Neuron (in vitro differentiated cells): ENCODE results near the gene ATG10.
A peak's percentile ranks its signal among the peaks of the same experiment; 100 is the strongest.

Experiments used
- H2AFZ ChIP-seq: one replicate; pipeline ENCODE4 v1.6.1; 2013; ENCODE audit warnings: low read depth, mild to moderate bottlenecking, inconsistent platforms, low read length, moderate library complexity
- H3K27me3 ChIP-seq: one replicate; pipeline ENCODE4 v1.6.1; 2013; ENCODE audit warnings: low read length; ENCODE audit not compliant: insufficient read depth
- H3K36me3 ChIP-seq: one replicate; pipeline ENCODE4 v1.6.1; 2013; ENCODE audit warnings: low read length; ENCODE audit not compliant: insufficient read depth
- H3K4me1 ChIP-seq: one replicate; pipeline ENCODE4 v1.6.1; 2013; ENCODE audit warnings: low read length; ENCODE audit not compliant: insufficient read depth
- H3K4me3 ChIP-seq: 2 replicates; pipeline ENCODE4 v1.5.1; 2013; ENCODE audit warnings: mild to moderate bottlenecking, low read length, moderate library complexity
- H3K9me3 ChIP-seq: one replicate; pipeline ENCODE4 v1.6.1; 2013; ENCODE audit warnings: low read length

The ATG10 gene

GRCh38 chr5:82154776-82155175, 183.0 kb downstream of the ATG10 start:
- Histone ChIP-seq H3K4me1 (no peaks in the 10 kb centered on the region), H2AFZ (no peak overlapping the region), H3K9me3 (no peaks in the 10 kb centered on the region), H3K4me3 (no peak overlapping the region), H3K27me3 (no peaks in the 10 kb centered on the region), H3K36me3 (no peaks in the 10 kb centered on the region)

GRCh38 chr5:82155305-82155704, 183.5 kb downstream of the ATG10 start:
- Histone ChIP-seq H3K4me1 (no peaks in the 10 kb centered on the region), H2AFZ (no peak overlapping the region), H3K9me3 (no peaks in the 10 kb centered on the region), H3K36me3 (no peaks in the 10 kb centered on the region), H3K27me3 (no peaks in the 10 kb centered on the region), H3K4me3 (no peak overlapping the region)

GRCh38 chr5:82156874-82157273, 185.1 kb downstream of the ATG10 start:
- H3K36me3 ChIP-seq = no peaks in the 10 kb centered on the region
- H2AFZ ChIP-seq = no peak overlapping the region
- no peaks in the 10 kb centered on the region for H3K9me3 ChIP-seq
- H3K27me3 ChIP-seq = no peaks in the 10 kb centered on the region
- no peak overlapping the region for H3K4me3 ChIP-seq
- no peaks in the 10 kb centered on the region for H3K4me1 ChIP-seq

GRCh38 chr5:82158755-82159413, 187.1 kb downstream of the ATG10 start:
- no peaks in the 10 kb centered on the region for H3K4me1 ChIP-seq
- H3K4me3 ChIP-seq = no peak overlapping the region

GRCh38 chr5:82160948-82161347, 189.1 kb downstream of the ATG10 start:
- Histone ChIP-seq H3K36me3 (no peaks in the 10 kb centered on the region), H3K9me3 (no peaks in the 10 kb centered on the region), H3K27me3 (no peaks in the 10 kb centered on the region), H3K4me3 (no peak overlapping the region), H3K4me1 (peaks cover 9% of the 10 kb centered on the region), H2AFZ (no peak overlapping the region)

More at GRCh38 chr5:82158755-82159413, 187.1 kb downstream of the ATG10 start:
- H3K27me3 ChIP-seq = no peaks in the 10 kb centered on the region
- H2AFZ ChIP-seq = no peak overlapping the region
- H3K36me3 ChIP-seq = no peaks in the 10 kb centered on the region
- H3K9me3 ChIP-seq = no peaks in the 10 kb centered on the region

- no peaks in the 10 kb centered on the region for H3K27me3 ChIP-seq
- no peaks in the 10 kb centered on the region for H3K9me3 ChIP-seq
- H3K4me3 ChIP-seq = no peak overlapping the region
- peaks cover 20% of the 10 kb centered on the region for H3K4me1 ChIP-seq
- H2AFZ ChIP-seq = no peak overlapping the region
- no peaks in the 10 kb centered on the region for H3K36me3 ChIP-seq
Measured at GRCh38 chr5:82162573-82162972, 190.8 kb downstream of the ATG10 start.

GRCh38 chr5:82163452-82164175, 191.8 kb downstream of the ATG10 start:
- H2AFZ ChIP-seq = no peak overlapping the region
- H3K4me1 ChIP-seq = peaks cover 29% of the 10 kb centered on the region
- no peaks in the 10 kb centered on the region for H3K9me3 ChIP-seq
- H3K36me3 ChIP-seq = no peaks in the 10 kb centered on the region
- H3K4me3 ChIP-seq = no peak overlapping the region
- no peaks in the 10 kb centered on the region for H3K27me3 ChIP-seq

GRCh38 chr5:82164176-82164976, 192.6 kb downstream of the ATG10 start:
- no peaks in the 10 kb centered on the region for H3K36me3 ChIP-seq
- H2AFZ ChIP-seq = no peak overlapping the region
- no peaks in the 10 kb centered on the region for H3K27me3 ChIP-seq
- no peak overlapping the region for H3K4me3 ChIP-seq
- H3K9me3 ChIP-seq = no peaks in the 10 kb centered on the region
- peaks cover 30% of the 10 kb centered on the region for H3K4me1 ChIP-seq

- no peak overlapping the region for H3K4me3 ChIP-seq
- H3K27me3 ChIP-seq = no peaks in the 10 kb centered on the region
- peaks cover 30% of the 10 kb centered on the region for H3K4me1 ChIP-seq
- no peaks in the 10 kb centered on the region for H3K36me3 ChIP-seq
- no peaks in the 10 kb centered on the region for H3K9me3 ChIP-seq
- H2AFZ ChIP-seq = peak overlapping the region; percentile 88
Measured at GRCh38 chr5:82164977-82165713, 193.3 kb downstream of the ATG10 start.

GRCh38 chr5:82165740-82166530, 194.1 kb downstream of the ATG10 start:
- Histone ChIP-seq H3K27me3 (no peaks in the 10 kb centered on the region), H3K9me3 (no peaks in the 10 kb centered on the region)

GRCh38 chr5:82167372-82167935, 195.6 kb downstream of the ATG10 start:
- H3K36me3 ChIP-seq = no peaks in the 10 kb centered on the region
- H3K9me3 ChIP-seq = no peaks in the 10 kb centered on the region
- H3K4me3 ChIP-seq = no peak overlapping the region
- H3K4me1 ChIP-seq = peaks cover 30% of the 10 kb centered on the region
- H3K27me3 ChIP-seq = no peaks in the 10 kb centered on the region
- no peak overlapping the region for H2AFZ ChIP-seq

More at GRCh38 chr5:82165740-82166530, 194.1 kb downstream of the ATG10 start:
- peak overlapping the region; percentile 88 for H2AFZ ChIP-seq
- no peak overlapping the region for H3K4me3 ChIP-seq
- H3K36me3 ChIP-seq = no peaks in the 10 kb centered on the region
- peaks cover 30% of the 10 kb centered on the region for H3K4me1 ChIP-seq

- Histone ChIP-seq H3K4me3 (no peak overlapping the region), H2AFZ (no peak overlapping the region), H3K36me3 (no peaks in the 10 kb centered on the region), H3K27me3 (no peaks in the 10 kb centered on the region), H3K9me3 (no peaks in the 10 kb centered on the region), H3K4me1 (peaks cover 30% of the 10 kb centered on the region)
Measured at GRCh38 chr5:82168294-82168693, 196.5 kb downstream of the ATG10 start.
